Astrocyte (in vitro differentiated cells and primary cell): ENCODE results near the gene GHRL. TPM values are rescaled to one million over a fixed set of nuclear protein-coding genes. Genes with fewer than 3 reads are reported as not detected.

Experiments
- DNase-seq: peaks from one replicate; pipeline ENCODE4 v3.0.0-alpha.2; 2010; ENCODE audit warnings: low read depth
- FAIRE-seq: peaks from 2 replicates; lab custom pipeline; 2011; peaks lifted over from hg19 to GRCh38; lab: Jason Lieb, UNC
- H2AFZ ChIP-seq: 2 replicates; pipeline ENCODE4 v1.6.0; 2012; ENCODE audit warnings: low read depth, low read length, inconsistent platforms
- H3K27ac ChIP-seq: 2 replicates; pipeline ENCODE4 v1.5.1; 2011; ENCODE audit warnings: low read depth, low read length, inconsistent platforms
- H3K27me3 ChIP-seq: 2 replicates; pipeline ENCODE4 v1.6.0; 2011; ENCODE audit warnings: low read length, inconsistent platforms; ENCODE audit not compliant: insufficient read depth
- H3K36me3 ChIP-seq: 2 replicates; pipeline ENCODE4 v1.5.1; 2011; ENCODE audit warnings: low read length, inconsistent platforms; ENCODE audit not compliant: insufficient read depth
- H3K4me1 ChIP-seq: 2 replicates; pipeline ENCODE4 v1.5.1; 2011; ENCODE audit warnings: low read length, inconsistent platforms; ENCODE audit not compliant: insufficient read depth
- H3K4me2 ChIP-seq: 2 replicates; pipeline ENCODE4 v1.6.0; 2012; ENCODE audit warnings: low read length, inconsistent platforms
- H3K4me3 ChIP-seq: 2 replicates; pipeline ENCODE4 v1.5.1; 2011; ENCODE audit warnings: low read depth, mild to moderate bottlenecking, low read length, inconsistent platforms; ENCODE audit not compliant: insufficient read depth
- H3K79me2 ChIP-seq: 2 replicates; pipeline ENCODE4 v1.6.0; 2012; ENCODE audit warnings: mild to moderate bottlenecking, low read length, inconsistent platforms; ENCODE audit not compliant: insufficient read depth
- H3K9ac ChIP-seq: 2 replicates; pipeline ENCODE4 v1.6.0; 2012; ENCODE audit warnings: mild to moderate bottlenecking, low read length, inconsistent platforms
- H3K9me3 ChIP-seq: 2 replicates; pipeline ENCODE4 v1.5.1; 2012; ENCODE audit warnings: low read depth, mild to moderate bottlenecking, low read length, inconsistent platforms; ENCODE audit not compliant: insufficient read depth
- H4K20me1 ChIP-seq: 2 replicates; pipeline ENCODE4 v1.6.0; 2012; ENCODE audit warnings: low read length, inconsistent platforms; ENCODE audit not compliant: insufficient read depth
- H3K27ac Mint-ChIP-seq: one replicate; pipeline ENCODE4 v1.8.0; 2021; ENCODE audit warnings: mild to moderate bottlenecking, mixed read lengths; ENCODE audit not compliant: unreplicated experiment
- H3K27me3 Mint-ChIP-seq: one replicate; pipeline ENCODE4 v1.8.0; 2021; ENCODE audit warnings: low read depth, mixed read lengths; ENCODE audit not compliant: unreplicated experiment
- H3K36me3 Mint-ChIP-seq: one replicate; pipeline ENCODE4 v1.8.0; 2021; ENCODE audit warnings: low read depth, mixed read lengths; ENCODE audit not compliant: unreplicated experiment
- H3K4me1 Mint-ChIP-seq: one replicate; pipeline ENCODE4 v1.8.0; 2021; ENCODE audit warnings: low read depth, mixed read lengths; ENCODE audit not compliant: unreplicated experiment
- H3K4me3 Mint-ChIP-seq: one replicate; pipeline ENCODE4 v1.8.0; 2021; ENCODE audit warnings: mild to moderate bottlenecking, moderate library complexity, mixed read lengths; ENCODE audit not compliant: unreplicated experiment
- H3K9me3 Mint-ChIP-seq: one replicate; pipeline ENCODE4 v1.8.0; 2021; ENCODE audit warnings: mild to moderate bottlenecking, mixed read lengths; ENCODE audit not compliant: unreplicated experiment
- EZH2 ChIP-seq: IDR thresholded peaks from 2 replicates; pipeline ENCODE4 v1.6.1; 2012; ENCODE audit warnings: mild to moderate bottlenecking, low read length, inconsistent platforms; ENCODE audit not compliant: insufficient read depth
- total RNA-seq: library from RNA; stranded (reverse); gene quantifications from 2 replicates; pipeline ENCODE4 v1.2.1, GENCODE V29; 2021
- TF ChIP-seq, protein P1 (sequence below): IDR thresholded peaks from 2 replicates; pipeline ENCODE4 v1.5.1; 2011; ENCODE audit warnings: low read depth, mild to moderate bottlenecking, inconsistent platforms, low read length, moderate library complexity; ENCODE audit not compliant: insufficient read depth

GHRL gene
- total RNA-seq, 1 donor from 2014 or later: not detected

- Histone ChIP-seq H2AFZ (peak overlapping the region; percentile 9), H3K79me2 (no peaks in the 10 kb centered on the region), H4K20me1 (no peaks in the 10 kb centered on the region), H3K27ac (peak overlapping the region; percentile 45), H3K9me3 (peaks cover 4% of the 10 kb centered on the region), H3K4me2 (peak overlapping the region; percentile 35), H3K27me3 (no peaks in the 10 kb centered on the region), H3K4me1 (peaks cover 9% of the 10 kb centered on the region), H3K9ac (peak overlapping the region; percentile 37), H3K4me3 (no peak overlapping the region), H3K36me3 (no peaks in the 10 kb centered on the region)
- peak overlapping the region; percentile 13 for H3K4me3 Mint-ChIP-seq
- H3K4me1 Mint-ChIP-seq: peaks cover 19% of the 10 kb centered on the region
- peak overlapping the region; percentile 93 for H3K27ac Mint-ChIP-seq
- peaks cover 15% of the 10 kb centered on the region for H3K9me3 Mint-ChIP-seq
- peaks cover 4% of the 10 kb centered on the region for H3K36me3 Mint-ChIP-seq
- DNase-seq (peak; percentile 80), FAIRE-seq (peak; percentile 29)
- no peak for TF ChIP-seq EZH2
- TF ChIP-seq, protein P1, sequence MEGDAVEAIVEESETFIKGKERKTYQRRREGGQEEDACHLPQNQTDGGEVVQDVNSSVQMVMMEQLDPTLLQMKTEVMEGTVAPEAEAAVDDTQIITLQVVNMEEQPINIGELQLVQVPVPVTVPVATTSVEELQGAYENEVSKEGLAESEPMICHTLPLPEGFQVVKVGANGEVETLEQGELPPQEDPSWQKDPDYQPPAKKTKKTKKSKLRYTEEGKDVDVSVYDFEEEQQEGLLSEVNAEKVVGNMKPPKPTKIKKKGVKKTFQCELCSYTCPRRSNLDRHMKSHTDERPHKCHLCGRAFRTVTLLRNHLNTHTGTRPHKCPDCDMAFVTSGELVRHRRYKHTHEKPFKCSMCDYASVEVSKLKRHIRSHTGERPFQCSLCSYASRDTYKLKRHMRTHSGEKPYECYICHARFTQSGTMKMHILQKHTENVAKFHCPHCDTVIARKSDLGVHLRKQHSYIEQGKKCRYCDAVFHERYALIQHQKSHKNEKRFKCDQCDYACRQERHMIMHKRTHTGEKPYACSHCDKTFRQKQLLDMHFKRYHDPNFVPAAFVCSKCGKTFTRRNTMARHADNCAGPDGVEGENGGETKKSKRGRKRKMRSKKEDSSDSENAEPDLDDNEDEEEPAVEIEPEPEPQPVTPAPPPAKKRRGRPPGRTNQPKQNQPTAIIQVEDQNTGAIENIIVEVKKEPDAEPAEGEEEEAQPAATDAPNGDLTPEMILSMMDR: no peak
- H3K27me3 Mint-ChIP-seq: no peaks in the 10 kb centered on the region
Measured at GRCh38 chr3:10242182-10243065, 50.3 kb downstream of the GHRL start.

GRCh38 chr3:10240799-10241198, 51.9 kb downstream of the GHRL start:
- Histone ChIP-seq H4K20me1 (no peaks in the 10 kb centered on the region), H3K36me3 (peaks cover 3% of the 10 kb centered on the region), H2AFZ (no peak overlapping the region), H3K79me2 (no peaks in the 10 kb centered on the region), H3K4me2 (no peak overlapping the region), H3K4me3 (no peak overlapping the region), H3K27me3 (no peaks in the 10 kb centered on the region), H3K27ac (no peak overlapping the region), H3K9ac (no peak overlapping the region), H3K9me3 (peaks cover 4% of the 10 kb centered on the region), H3K4me1 (peaks cover 9% of the 10 kb centered on the region)
- H3K4me3 Mint-ChIP-seq: no peak overlapping the region
- FAIRE-seq (no peak), DNase-seq (no peak)
- peaks cover 13% of the 10 kb centered on the region for H3K9me3 Mint-ChIP-seq
- no peak overlapping the region for H3K27ac Mint-ChIP-seq
- peaks cover 2% of the 10 kb centered on the region for H3K36me3 Mint-ChIP-seq
- peaks cover 19% of the 10 kb centered on the region for H3K4me1 Mint-ChIP-seq
- TF ChIP-seq EZH2: no peak
- TF ChIP-seq, protein P1: no peak
- H3K27me3 Mint-ChIP-seq: no peaks in the 10 kb centered on the region
